HepG2 (cell line): ENCODE results near the gene RNF25. TPM values are rescaled to one million over a fixed set of nuclear protein-coding genes. Genes with fewer than 3 reads are reported as not detected.
A peak's percentile ranks its signal among the peaks of the same experiment; 100 is the strongest.

Source experiments
- ATAD3A ChIP-seq: sonication (generic); formaldehyde crosslinking; IDR thresholded peaks from 2 replicates; pipeline ENCODE4 v1.4.0; 2020; ENCODE audit warnings: missing genetic modification reagents
- CCAR2 ChIP-seq: fragments of 200-400 bp; formaldehyde crosslinking; optimal IDR thresholded peaks from 2 replicates; pipeline ENCODE3; 2018; ENCODE audit warnings: low read depth, mild to moderate bottlenecking, low read length, moderate library complexity
- CSRNP1 ChIP-seq: sonication (generic); formaldehyde crosslinking; IDR thresholded peaks from 2 replicates; pipeline ENCODE4 v1.8.1; 2023; ENCODE audit warnings: mild to moderate bottlenecking, missing genetic modification reagents
- FIP1L1 ChIP-seq: fragments of 200-400 bp; formaldehyde crosslinking; IDR thresholded peaks from 2 replicates; pipeline ENCODE4 v1.6.1; 2018; ENCODE audit warnings: low read depth, mild to moderate bottlenecking, low read length, moderate library complexity, borderline replicate concordance; ENCODE audit not compliant: insufficient read depth
- MAF1 ChIP-seq: sonication (generic); formaldehyde crosslinking; IDR thresholded peaks from 2 replicates; pipeline ENCODE4 v1.5.0; 2020; ENCODE audit warnings: missing genetic modification reagents, borderline replicate concordance
- MBD4 ChIP-seq: IDR thresholded peaks from 2 replicates; pipeline ENCODE4 v1.6.1; 2012; ENCODE audit warnings: low read length, inconsistent platforms, borderline replicate concordance
- MLLT10 ChIP-seq: sonication (generic); formaldehyde crosslinking; IDR thresholded peaks from 2 replicates; pipeline ENCODE4 v1.4.0; 2020; ENCODE audit warnings: missing genetic modification reagents
- MTF1 ChIP-seq: sonication (generic); formaldehyde crosslinking; IDR thresholded peaks from 2 replicates; pipeline ENCODE4 v1.5.0; 2020; ENCODE audit warnings: missing genetic modification reagents
- MXD4 ChIP-seq: IDR thresholded peaks from 2 replicates; pipeline ENCODE4 v1.6.1; 2016; ENCODE audit warnings: mild to moderate bottlenecking, missing biosample characterization, missing genetic modification reagents
- POLR2AphosphoS5 ChIP-seq: IDR thresholded peaks from 2 replicates; pipeline ENCODE4 v1.6.1; 2012; ENCODE audit warnings: low read depth, low read length
- RFX1 ChIP-seq: fragments of 450-650 bp; IDR thresholded peaks from 2 replicates; pipeline ENCODE4 v1.6.1; 2017
- SALL2 ChIP-seq: sonication (generic); formaldehyde crosslinking; IDR thresholded peaks from 2 replicates; pipeline ENCODE4 v1.8.1; 2023; ENCODE audit warnings: mild to moderate bottlenecking, missing genetic modification reagents, inconsistent platforms
- SPEN ChIP-seq: sonication (generic); formaldehyde crosslinking; IDR thresholded peaks from 2 replicates; pipeline ENCODE4 v1.5.1; 2020; ENCODE audit warnings: low read depth, mild to moderate bottlenecking, missing genetic modification reagents
- STAT5B ChIP-seq: sonication (generic); formaldehyde crosslinking; IDR thresholded peaks from 2 replicates; pipeline ENCODE4 v1.4.0; 2020; ENCODE audit warnings: missing genetic modification reagents
- YEATS2 ChIP-seq: sonication (generic); formaldehyde crosslinking; IDR thresholded peaks from 2 replicates; pipeline ENCODE4 v1.4.0; 2020; ENCODE audit warnings: missing genetic modification reagents, borderline replicate concordance
- ZNF24 ChIP-seq: fragments of 450-650 bp; IDR thresholded peaks from 2 replicates; pipeline ENCODE4 v1.6.1; 2017; ENCODE audit warnings: antibody characterized with exemption, mild to moderate bottlenecking
- ZNF335 ChIP-seq: sonication (generic); formaldehyde crosslinking; IDR thresholded peaks from 2 replicates; pipeline ENCODE4 v1.4.0; 2020; ENCODE audit warnings: missing genetic modification reagents
- ZNF558 ChIP-seq: sonication (generic); formaldehyde crosslinking; IDR thresholded peaks from 2 replicates; pipeline ENCODE4 v1.9.0; 2022; ENCODE audit warnings: mild to moderate bottlenecking, missing genetic modification reagents, borderline replicate concordance
- ZNF589 ChIP-seq: sonication (generic); formaldehyde crosslinking; conservative IDR thresholded peaks from 2 replicates; pipeline ENCODE4 v1.8.0; 2022; ENCODE audit warnings: mild to moderate bottlenecking, moderate library complexity, missing genetic modification reagents
- ZNF747 ChIP-seq: sonication (generic); formaldehyde crosslinking; IDR thresholded peaks from 2 replicates; pipeline ENCODE4 v1.8.1; 2023; ENCODE audit warnings: missing genetic modification reagents, mild to moderate bottlenecking, borderline replicate concordance
- polyA plus RNA-seq, 8 experiments: library from polyadenylated mRNA; depleted of rRNA in 3 of 8; stranded (reverse) in 7 of 8; unstranded in 1 of 8; fragments of >200 nt; fragmentation: Illumina TruSeq in 4 of 8; extraction: Trizol in 4 of 8; gene quantifications; 2 replicates each; pipeline versions ENCODE4 v1.2.1 to v1.2.3, GENCODE V29; 2011 to 2016; ENCODE audit warnings: low read depth in 4 of 8, missing spikeins in 1 of 8, mixed read lengths in 1 of 8; ENCODE audit not compliant: insufficient read depth in 1 of 8
- total RNA-seq, 5 experiments: library from RNA; depleted of rRNA; stranded (reverse); fragments of >200 nt; fragmentation: Illumina TruSeq; extraction: Trizol; gene quantifications; 2 replicates each; pipeline ENCODE4 v1.2.3, GENCODE V29; 2016; ENCODE audit warnings: low read depth in 1 of 5
- TF ChIP-seq, protein P1 (sequence below): sonication (generic); formaldehyde crosslinking; conservative IDR thresholded peaks from 2 replicates; pipeline ENCODE4 v1.4.0; 2020; ENCODE audit warnings: missing genetic modification reagents
- TF ChIP-seq, protein P2 (sequence below): sonication (generic); formaldehyde crosslinking; IDR thresholded peaks from 2 replicates; pipeline ENCODE4 v1.5.0; 2020; ENCODE audit warnings: missing genetic modification reagents, mild to moderate bottlenecking, borderline replicate concordance
- TF ChIP-seq, protein P3 (sequence below): sonication (generic); formaldehyde crosslinking; IDR thresholded peaks from 2 replicates; pipeline ENCODE4 v1.5.0; 2020; ENCODE audit warnings: missing genetic modification reagents
- TF ChIP-seq, protein P4 (sequence below): sonication (generic); formaldehyde crosslinking; IDR thresholded peaks from 2 replicates; pipeline ENCODE4 v1.8.0; 2022; ENCODE audit warnings: mild to moderate bottlenecking, missing genetic modification reagents, moderate library complexity

The RNF25 gene
- total and polyA plus RNA-seq, 2 of the 13 experiments (the other 11 are each of a cell fraction or from before 2014, with no cell fraction given), result 37.0 to 87.6 TPM

GRCh38 chr2:218659258-218659987 lies 12.4 kb downstream of the RNF25 start, which contains the start of the genes BCS1L and ZNF142 (continued):
- 0 out of 2 replicates have a peak, but pooled peaks have one; percentile 14 for TF ChIP-seq ZNF558 (CRISPR knock-in tag)
- TF ChIP-seq, protein P1, sequence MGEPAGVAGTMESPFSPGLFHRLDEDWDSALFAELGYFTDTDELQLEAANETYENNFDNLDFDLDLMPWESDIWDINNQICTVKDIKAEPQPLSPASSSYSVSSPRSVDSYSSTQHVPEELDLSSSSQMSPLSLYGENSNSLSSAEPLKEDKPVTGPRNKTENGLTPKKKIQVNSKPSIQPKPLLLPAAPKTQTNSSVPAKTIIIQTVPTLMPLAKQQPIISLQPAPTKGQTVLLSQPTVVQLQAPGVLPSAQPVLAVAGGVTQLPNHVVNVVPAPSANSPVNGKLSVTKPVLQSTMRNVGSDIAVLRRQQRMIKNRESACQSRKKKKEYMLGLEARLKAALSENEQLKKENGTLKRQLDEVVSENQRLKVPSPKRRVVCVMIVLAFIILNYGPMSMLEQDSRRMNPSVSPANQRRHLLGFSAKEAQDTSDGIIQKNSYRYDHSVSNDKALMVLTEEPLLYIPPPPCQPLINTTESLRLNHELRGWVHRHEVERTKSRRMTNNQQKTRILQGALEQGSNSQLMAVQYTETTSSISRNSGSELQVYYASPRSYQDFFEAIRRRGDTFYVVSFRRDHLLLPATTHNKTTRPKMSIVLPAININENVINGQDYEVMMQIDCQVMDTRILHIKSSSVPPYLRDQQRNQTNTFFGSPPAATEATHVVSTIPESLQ, result 0 out of 2 replicates have a peak, but pooled peaks have one; percentile 29
- TF ChIP-seq FIP1L1, result no peak; the same call in 1 of the 2 replicates
- no peak for TF ChIP-seq RFX1
- peak; percentile 69; the same call in 1 of the 2 replicates for TF ChIP-seq SPEN
- TF ChIP-seq ZNF747 (CRISPR knock-in tag), result no peak; the same call in 1 of the 2 replicates
- TF ChIP-seq ATAD3A (CRISPR knock-in tag), result no peak
- TF ChIP-seq SALL2 (CRISPR knock-in tag), result peak; percentile 82; the same call in 1 of the 2 replicates
- no peak for TF ChIP-seq MBD4
- peak; percentile 94 for TF ChIP-seq POLR2AphosphoS5
- no peak for TF ChIP-seq MAF1 (CRISPR knock-in tag)
- 0 out of 2 replicates have a peak, but pooled peaks have one; percentile 69 for TF ChIP-seq ZNF589 (CRISPR knock-in tag)
- TF ChIP-seq ZNF24, result no peak
- peak; percentile 88 for TF ChIP-seq CCAR2
- TF ChIP-seq, protein P2, sequence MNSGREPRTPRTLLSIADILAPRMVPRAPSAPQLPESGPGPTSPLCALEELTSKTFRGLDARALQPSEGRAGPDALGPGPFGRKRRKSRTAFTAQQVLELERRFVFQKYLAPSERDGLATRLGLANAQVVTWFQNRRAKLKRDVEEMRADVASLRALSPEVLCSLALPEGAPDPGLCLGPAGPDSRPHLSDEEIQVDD (CRISPR knock-in tag), result no peak
- no peak for TF ChIP-seq STAT5B (CRISPR knock-in tag)
- TF ChIP-seq CSRNP1 (CRISPR knock-in tag), result peak; percentile 55; the same call in 1 of the 2 replicates
- TF ChIP-seq, protein P3, sequence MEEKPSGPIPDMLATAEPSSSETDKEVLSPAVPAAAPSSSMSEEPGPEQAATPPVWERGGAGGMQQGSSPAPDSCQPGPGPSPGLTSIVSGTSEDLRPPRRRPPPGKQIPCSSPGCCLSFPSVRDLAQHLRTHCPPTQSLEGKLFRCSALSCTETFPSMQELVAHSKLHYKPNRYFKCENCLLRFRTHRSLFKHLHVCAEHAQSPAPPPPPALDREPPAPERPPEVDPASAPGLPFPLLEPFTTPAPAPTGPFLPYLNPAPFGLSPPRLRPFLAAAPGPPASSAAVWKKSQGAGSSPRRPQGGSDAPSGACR (CRISPR knock-in tag), result no peak; the same call in 1 of the 2 replicates
- TF ChIP-seq MTF1 (CRISPR knock-in tag), result peak; percentile 46; the same call in 1 of the 2 replicates
- TF ChIP-seq MXD4 (CRISPR knock-in tag), result peak; percentile 96
- peak; percentile 92 for TF ChIP-seq YEATS2 (CRISPR knock-in tag)
- TF ChIP-seq, protein P4, sequence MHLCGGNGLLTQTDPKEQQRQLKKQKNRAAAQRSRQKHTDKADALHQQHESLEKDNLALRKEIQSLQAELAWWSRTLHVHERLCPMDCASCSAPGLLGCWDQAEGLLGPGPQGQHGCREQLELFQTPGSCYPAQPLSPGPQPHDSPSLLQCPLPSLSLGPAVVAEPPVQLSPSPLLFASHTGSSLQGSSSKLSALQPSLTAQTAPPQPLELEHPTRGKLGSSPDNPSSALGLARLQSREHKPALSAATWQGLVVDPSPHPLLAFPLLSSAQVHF, result no peak; the same call in 1 of the 2 replicates
- TF ChIP-seq MLLT10 (CRISPR knock-in tag), result no peak
- TF ChIP-seq ZNF335 (CRISPR knock-in tag), result peak; percentile 83
